Astrocyte (in vitro differentiated cells and primary cell): ENCODE results near the gene GSS. TPM values are rescaled to one million over a fixed set of nuclear protein-coding genes. Genes with fewer than 3 reads are reported as not detected.
"Not testable (repeated sequence)": the region's sequence is repeated elsewhere in the genome, so short reads cannot be mapped to it uniquely, and the experiment has no call there.

Experiments used
- DNase-seq: peaks from one replicate; pipeline ENCODE4 v3.0.0-alpha.2; 2010; ENCODE audit warnings: low read depth
- FAIRE-seq: peaks from 2 replicates; lab custom pipeline; 2011; peaks lifted over from hg19 to GRCh38; lab: Jason Lieb, UNC
- H2AFZ ChIP-seq: 2 replicates; pipeline ENCODE4 v1.6.0; 2012; ENCODE audit warnings: low read depth, low read length, inconsistent platforms
- H3K27ac ChIP-seq: 2 replicates; pipeline ENCODE4 v1.5.1; 2011; ENCODE audit warnings: low read depth, low read length, inconsistent platforms
- H3K27me3 ChIP-seq: 2 replicates; pipeline ENCODE4 v1.6.0; 2011; ENCODE audit warnings: low read length, inconsistent platforms; ENCODE audit not compliant: insufficient read depth
- H3K36me3 ChIP-seq: 2 replicates; pipeline ENCODE4 v1.5.1; 2011; ENCODE audit warnings: low read length, inconsistent platforms; ENCODE audit not compliant: insufficient read depth
- H3K4me1 ChIP-seq: 2 replicates; pipeline ENCODE4 v1.5.1; 2011; ENCODE audit warnings: low read length, inconsistent platforms; ENCODE audit not compliant: insufficient read depth
- H3K4me2 ChIP-seq: 2 replicates; pipeline ENCODE4 v1.6.0; 2012; ENCODE audit warnings: low read length, inconsistent platforms
- H3K4me3 ChIP-seq: 2 replicates; pipeline ENCODE4 v1.5.1; 2011; ENCODE audit warnings: low read depth, mild to moderate bottlenecking, low read length, inconsistent platforms; ENCODE audit not compliant: insufficient read depth
- H3K79me2 ChIP-seq: 2 replicates; pipeline ENCODE4 v1.6.0; 2012; ENCODE audit warnings: mild to moderate bottlenecking, low read length, inconsistent platforms; ENCODE audit not compliant: insufficient read depth
- H3K9ac ChIP-seq: 2 replicates; pipeline ENCODE4 v1.6.0; 2012; ENCODE audit warnings: mild to moderate bottlenecking, low read length, inconsistent platforms
- H3K9me3 ChIP-seq: 2 replicates; pipeline ENCODE4 v1.5.1; 2012; ENCODE audit warnings: low read depth, mild to moderate bottlenecking, low read length, inconsistent platforms; ENCODE audit not compliant: insufficient read depth
- H4K20me1 ChIP-seq: 2 replicates; pipeline ENCODE4 v1.6.0; 2012; ENCODE audit warnings: low read length, inconsistent platforms; ENCODE audit not compliant: insufficient read depth
- H3K27ac Mint-ChIP-seq: one replicate; pipeline ENCODE4 v1.8.0; 2021; ENCODE audit warnings: mild to moderate bottlenecking, mixed read lengths; ENCODE audit not compliant: unreplicated experiment
- H3K27me3 Mint-ChIP-seq: one replicate; pipeline ENCODE4 v1.8.0; 2021; ENCODE audit warnings: low read depth, mixed read lengths; ENCODE audit not compliant: unreplicated experiment
- H3K36me3 Mint-ChIP-seq: one replicate; pipeline ENCODE4 v1.8.0; 2021; ENCODE audit warnings: low read depth, mixed read lengths; ENCODE audit not compliant: unreplicated experiment
- H3K4me1 Mint-ChIP-seq: one replicate; pipeline ENCODE4 v1.8.0; 2021; ENCODE audit warnings: low read depth, mixed read lengths; ENCODE audit not compliant: unreplicated experiment
- H3K4me3 Mint-ChIP-seq: one replicate; pipeline ENCODE4 v1.8.0; 2021; ENCODE audit warnings: mild to moderate bottlenecking, moderate library complexity, mixed read lengths; ENCODE audit not compliant: unreplicated experiment
- H3K9me3 Mint-ChIP-seq: one replicate; pipeline ENCODE4 v1.8.0; 2021; ENCODE audit warnings: mild to moderate bottlenecking, mixed read lengths; ENCODE audit not compliant: unreplicated experiment
- CTCF ChIP-seq: IDR thresholded peaks from 2 replicates; pipeline ENCODE4 v1.5.1; 2011; ENCODE audit warnings: low read depth, mild to moderate bottlenecking, inconsistent platforms, low read length, moderate library complexity; ENCODE audit not compliant: insufficient read depth
- EZH2 ChIP-seq: IDR thresholded peaks from 2 replicates; pipeline ENCODE4 v1.6.1; 2012; ENCODE audit warnings: mild to moderate bottlenecking, low read length, inconsistent platforms; ENCODE audit not compliant: insufficient read depth
- total RNA-seq: library from RNA; stranded (reverse); gene quantifications from 2 replicates; pipeline ENCODE4 v1.2.1, GENCODE V29; 2021

GSS gene
- total RNA-seq, 1 donor from 2014 or later: 44.6 TPM

GRCh38 chr20:34907616-34908469 lies 47.8 kb downstream of the GSS start:
- peaks cover 13% of the 10 kb centered on the region for H3K4me1 ChIP-seq
- peak overlapping the region; percentile 23 for H3K9ac ChIP-seq
- H3K27me3 ChIP-seq: no peaks in the 10 kb centered on the region
- H3K27me3 Mint-ChIP-seq: no peaks in the 10 kb centered on the region
- H3K27ac Mint-ChIP-seq: peak overlapping the region; percentile 67
- peaks cover 3% of the 10 kb centered on the region for H3K36me3 Mint-ChIP-seq
- H3K4me1 Mint-ChIP-seq: peaks cover 12% of the 10 kb centered on the region
- peak overlapping the region; percentile 70 for H3K4me2 ChIP-seq
- peaks cover 4% of the 10 kb centered on the region for H4K20me1 ChIP-seq
- H3K9me3 Mint-ChIP-seq: no peaks in the 10 kb centered on the region
- TF ChIP-seq EZH2 (no peak), CTCF (no peak)
- peak overlapping the region; percentile 38 for H3K27ac ChIP-seq
- no peak overlapping the region for H3K4me3 ChIP-seq
- peak; percentile 84 for DNase-seq
- no peaks in the 10 kb centered on the region for H3K36me3 ChIP-seq
- no peaks in the 10 kb centered on the region for H3K9me3 ChIP-seq
- H3K4me3 Mint-ChIP-seq: peak overlapping the region; percentile 23
- no peaks in the 10 kb centered on the region for H3K79me2 ChIP-seq
- peak; percentile 39 for FAIRE-seq
- H2AFZ ChIP-seq: no peak overlapping the region

DNA sequence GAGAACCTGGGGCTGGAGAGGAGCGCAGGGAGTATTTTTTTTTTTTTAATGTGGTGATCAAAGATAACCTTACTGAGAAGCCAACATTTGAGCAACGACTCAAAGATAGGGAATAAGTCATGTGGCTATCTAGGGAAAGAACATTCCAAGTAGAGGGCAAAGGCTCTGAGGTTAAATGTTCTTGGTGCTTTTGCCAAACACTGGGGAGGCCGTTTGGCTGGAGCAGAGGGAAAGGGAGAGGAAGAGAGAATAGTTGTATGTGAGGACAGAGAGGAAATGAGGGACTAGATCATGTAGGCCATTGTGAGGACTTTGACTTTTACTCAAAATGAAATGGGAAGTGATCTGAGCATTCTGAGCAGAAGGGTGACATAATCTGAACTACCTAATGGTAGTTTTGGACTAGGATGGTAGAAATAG lies 51.4 kb downstream of the GSS start:
- H3K4me3 ChIP-seq: no peak overlapping the region
- H3K36me3 ChIP-seq: no peaks in the 10 kb centered on the region
- no peak overlapping the region for H2AFZ ChIP-seq
- H3K27ac ChIP-seq: no peak overlapping the region
- Mint-ChIP-seq H3K9me3 (peaks cover 2% of the 10 kb centered on the region), H3K27me3 (no peaks in the 10 kb centered on the region), H3K4me1 (peaks cover 12% of the 10 kb centered on the region), H3K36me3 (peaks cover 9% of the 10 kb centered on the region), H3K27ac (no peak overlapping the region), H3K4me3 (no peak overlapping the region)
- no peaks in the 10 kb centered on the region for H3K27me3 ChIP-seq
- no peaks in the 10 kb centered on the region for H3K9me3 ChIP-seq
- TF ChIP-seq EZH2: no peak
- TF ChIP-seq CTCF: no peak
- DNase-seq: no peak
- peaks cover 13% of the 10 kb centered on the region for H3K4me1 ChIP-seq
- no peaks in the 10 kb centered on the region for H3K79me2 ChIP-seq
- FAIRE-seq: no peak
- no peak overlapping the region for H3K4me2 ChIP-seq
- H4K20me1 ChIP-seq: peaks cover 4% of the 10 kb centered on the region
- no peak overlapping the region for H3K9ac ChIP-seq

- not testable (repeated sequence) for H3K9me3 Mint-ChIP-seq, FAIRE-seq, H3K4me2 ChIP-seq, H4K20me1 ChIP-seq, H3K4me3 ChIP-seq, H3K4me1 ChIP-seq, H3K27ac Mint-ChIP-seq, H2AFZ ChIP-seq, H3K27me3 Mint-ChIP-seq, H3K9me3 ChIP-seq, H3K27ac ChIP-seq, H3K36me3 ChIP-seq, H3K4me3 Mint-ChIP-seq, H3K79me2 ChIP-seq, H3K27me3 ChIP-seq, H3K9ac ChIP-seq, H3K4me1 Mint-ChIP-seq, DNase-seq
- peaks cover 17% of the 10 kb centered on the region for H3K36me3 Mint-ChIP-seq
These were observed 56.9 kb downstream of the GSS start for GRCh38 chr20:34898731-34899130.

DNA sequence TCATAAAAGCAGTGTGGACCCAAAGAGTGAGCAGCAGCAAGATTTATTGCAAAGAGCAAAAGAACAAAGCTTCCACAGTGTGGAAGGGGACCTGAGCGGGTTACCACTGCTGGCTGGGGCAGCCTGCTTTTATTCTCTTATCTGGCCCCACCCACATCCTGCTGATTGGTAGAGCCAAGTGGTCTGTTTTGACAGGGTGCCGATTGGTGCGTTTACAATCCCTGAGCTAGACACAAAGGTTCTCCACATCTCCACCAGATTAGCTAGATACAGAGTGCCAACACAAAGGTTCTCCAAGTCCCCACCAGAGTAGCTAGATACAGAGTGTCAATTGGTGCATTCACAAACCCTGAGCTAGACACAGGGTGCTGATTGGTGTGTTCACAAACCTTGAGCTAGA lies 57.5 kb downstream of the GSS start:
- H3K4me3 Mint-ChIP-seq: peak overlapping the region; percentile 60
- H3K36me3 ChIP-seq, H3K4me3 ChIP-seq, H3K4me1 Mint-ChIP-seq, H4K20me1 ChIP-seq, H3K79me2 ChIP-seq, FAIRE-seq, H3K27me3 ChIP-seq, H3K9ac ChIP-seq, H3K9me3 ChIP-seq, H3K27ac ChIP-seq, H3K9me3 Mint-ChIP-seq, H3K27me3 Mint-ChIP-seq, H2AFZ ChIP-seq, H3K4me2 ChIP-seq, DNase-seq, H3K27ac Mint-ChIP-seq, H3K4me1 ChIP-seq: not testable (repeated sequence)
- peaks cover 17% of the 10 kb centered on the region for H3K36me3 Mint-ChIP-seq
